Vagina (tissue), 2 donors: ENCODE measurements around the gene ANHX.

Experiments used
- POLR2A ChIP-seq, 2 donors: fragments of 450-650 bp; IDR thresholded peaks; one replicate each; pipeline ENCODE4 v1.6.1; 2017; ENCODE audit warnings: antibody characterized with exemption in 2 of 2, mild to moderate bottlenecking in 2 of 2, moderate library complexity in 2 of 2
- TF ChIP-seq, protein P1 (sequence below), 3 experiments: fragments of 450-650 bp in 2 of 3; fragments of 200-600 bp in 1 of 3; sonication (generic) in 1 of 3; IDR thresholded peaks; one replicate each; pipeline ENCODE4 v1.5.1; 2017 to 2019; ENCODE audit warnings: antibody characterized with exemption in 3 of 3, mild to moderate bottlenecking in 2 of 3, moderate library complexity in 2 of 3

DNA sequence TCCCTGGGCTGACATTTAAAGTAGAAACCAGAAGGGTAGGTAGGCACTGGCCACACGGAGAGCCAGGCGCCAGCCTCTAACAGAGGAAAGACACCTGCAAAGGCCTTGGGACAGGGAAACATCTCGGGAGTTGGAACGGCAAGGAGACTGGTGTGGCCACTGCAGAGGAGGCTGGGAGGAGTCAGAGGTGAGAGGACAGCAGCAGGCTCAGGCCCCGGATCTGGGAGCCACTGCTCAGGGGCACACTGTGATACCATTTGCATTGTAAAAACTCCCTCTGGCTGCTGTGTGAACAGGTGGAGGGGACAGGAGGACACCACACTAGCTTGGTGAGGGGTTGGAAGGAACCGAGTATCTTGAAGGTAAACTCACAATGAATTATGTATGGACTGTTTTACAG lies 2.7 kb downstream of the ANHX start:
- TF ChIP-seq, protein P1, sequence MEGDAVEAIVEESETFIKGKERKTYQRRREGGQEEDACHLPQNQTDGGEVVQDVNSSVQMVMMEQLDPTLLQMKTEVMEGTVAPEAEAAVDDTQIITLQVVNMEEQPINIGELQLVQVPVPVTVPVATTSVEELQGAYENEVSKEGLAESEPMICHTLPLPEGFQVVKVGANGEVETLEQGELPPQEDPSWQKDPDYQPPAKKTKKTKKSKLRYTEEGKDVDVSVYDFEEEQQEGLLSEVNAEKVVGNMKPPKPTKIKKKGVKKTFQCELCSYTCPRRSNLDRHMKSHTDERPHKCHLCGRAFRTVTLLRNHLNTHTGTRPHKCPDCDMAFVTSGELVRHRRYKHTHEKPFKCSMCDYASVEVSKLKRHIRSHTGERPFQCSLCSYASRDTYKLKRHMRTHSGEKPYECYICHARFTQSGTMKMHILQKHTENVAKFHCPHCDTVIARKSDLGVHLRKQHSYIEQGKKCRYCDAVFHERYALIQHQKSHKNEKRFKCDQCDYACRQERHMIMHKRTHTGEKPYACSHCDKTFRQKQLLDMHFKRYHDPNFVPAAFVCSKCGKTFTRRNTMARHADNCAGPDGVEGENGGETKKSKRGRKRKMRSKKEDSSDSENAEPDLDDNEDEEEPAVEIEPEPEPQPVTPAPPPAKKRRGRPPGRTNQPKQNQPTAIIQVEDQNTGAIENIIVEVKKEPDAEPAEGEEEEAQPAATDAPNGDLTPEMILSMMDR (IDR thresholded peaks at IDR 0.05) = no peak
- no peak for TF ChIP-seq POLR2A (IDR thresholded peaks at IDR 0.05)
